Activated CD4-positive, alpha-beta T cell treated with anti-CD3 and anti-CD28 coated beads, Interleukin-10, Interleukin-2, amounts not matched to agents 100 ng/mL and 50 ng/mL, durations not matched to agents 16 hours and 8 hours (primary cell): ENCODE results near the gene CALCB.

ENCODE experiments used
- DNase-seq: peaks from one replicate; pipeline ENCODE4 v3.0.0-alpha.2; 2020

CALCB gene

DNA sequence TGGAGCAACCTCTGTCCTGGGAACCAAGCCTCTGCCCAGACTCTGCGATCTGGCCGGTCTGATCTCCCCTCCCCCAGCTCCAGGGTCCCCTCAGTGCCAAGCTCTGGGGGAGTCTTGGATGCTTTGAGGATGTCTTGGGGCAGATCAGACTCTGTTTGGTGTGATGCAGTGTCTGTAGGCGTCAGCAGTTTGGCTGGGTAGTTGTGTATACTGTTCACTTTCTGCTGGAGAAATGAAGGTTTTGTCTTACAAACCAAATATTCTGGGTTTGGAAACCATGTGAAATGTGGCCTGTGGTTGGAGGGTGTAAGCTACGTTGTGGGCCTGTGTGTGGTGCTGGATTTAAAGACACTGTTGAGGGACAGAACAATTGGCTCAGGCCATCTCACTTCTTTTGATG, 46.0 kb downstream of the CALCB start:
- DNase-seq: peak; percentile 26

DNA sequence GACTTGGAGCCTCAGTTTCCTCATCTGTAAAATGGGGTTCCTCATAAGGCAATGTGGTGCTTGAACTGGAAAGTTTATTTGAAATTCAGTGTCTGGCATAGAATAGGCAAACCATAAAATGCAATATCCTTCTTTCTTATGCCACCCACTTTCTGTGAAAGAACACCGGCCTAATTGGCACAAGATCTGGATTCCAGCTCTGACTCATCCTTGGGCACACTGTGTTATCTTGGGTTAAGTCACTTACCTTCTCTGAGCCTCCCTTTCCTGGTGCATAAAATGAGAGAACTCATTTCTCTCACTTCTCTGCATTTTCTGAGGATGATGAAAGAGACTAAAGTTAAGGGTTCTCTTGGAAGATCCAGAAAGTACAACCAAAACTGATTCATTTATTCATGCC, 46.4 kb downstream of the CALCB start:
- peak; percentile 49 for DNase-seq

DNA sequence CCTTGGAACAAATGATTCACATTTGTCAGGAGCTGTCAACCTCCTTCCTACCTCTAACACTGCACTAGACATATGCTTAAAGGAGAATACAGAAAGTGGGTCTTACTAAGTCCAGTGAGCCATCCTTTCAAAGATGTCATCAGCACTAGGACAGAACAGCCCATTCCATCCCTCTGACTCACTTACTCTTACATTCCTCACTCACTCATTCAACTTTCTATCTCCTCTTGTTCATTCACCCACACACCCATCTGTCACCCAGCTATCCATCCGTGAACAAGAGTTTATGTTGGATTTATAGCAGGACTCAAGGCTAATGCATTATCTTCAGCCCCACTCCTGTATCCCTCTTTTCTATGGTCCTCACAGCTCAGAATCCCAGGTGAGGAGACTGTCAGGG, 50.5 kb downstream of the CALCB start:
- DNase-seq: no peak

DNA sequence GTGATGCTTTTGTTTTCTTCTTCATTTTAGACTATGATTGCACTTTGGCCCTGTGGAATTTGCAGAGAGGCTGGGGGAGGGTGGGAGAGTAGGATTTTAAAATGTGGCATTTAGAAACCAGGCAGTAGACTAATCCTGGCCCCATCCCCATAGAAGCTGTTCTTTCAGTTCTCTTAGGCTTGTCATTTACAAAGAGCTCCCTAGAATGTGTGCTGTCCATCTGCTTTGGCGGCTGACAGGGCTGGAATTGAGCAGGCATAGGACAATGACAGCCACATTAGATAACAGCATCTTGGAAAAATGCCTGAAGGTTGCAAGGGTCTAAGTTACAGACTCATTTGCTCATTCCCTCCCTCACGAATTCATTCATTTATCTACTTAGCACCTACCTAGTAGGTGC, 51.1 kb downstream of the CALCB start:
- no peak for DNase-seq

DNA sequence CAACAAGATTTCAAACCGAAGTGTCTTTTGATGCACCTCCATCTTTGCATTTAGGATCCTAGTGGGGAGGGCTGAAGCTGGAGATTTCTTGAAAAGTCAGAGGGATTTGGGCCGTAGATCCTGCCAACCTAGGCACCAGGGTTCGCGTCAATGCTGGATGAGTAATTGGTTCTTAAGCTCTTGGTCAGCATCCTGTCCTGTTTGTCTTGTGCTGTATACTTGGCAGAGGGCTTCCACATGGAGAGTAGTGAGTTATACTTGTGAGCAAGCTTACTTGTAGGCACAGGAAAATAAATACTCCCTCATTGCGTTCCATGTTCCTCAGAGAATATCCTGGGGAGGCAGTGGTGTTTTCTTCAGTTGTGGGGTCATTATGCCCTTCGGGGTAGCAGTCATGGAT, 53.9 kb downstream of the CALCB start:
- no peak for DNase-seq
